Measurements from ENCODE around the gene PRKG1.

GRCh38 chr10:51075873-51076229 lies 1.6 kb downstream of the PRKG1 start:
- TF ChIP-seq CTCF (IDR thresholded peaks at IDR 0.05) = no peak
- no peak for TF ChIP-seq POLR2A (IDR thresholded peaks at IDR 0.05)
